SK-N-MC (cell line): ENCODE results near the gene TRAPPC11.
"Not testable (repeated sequence)": the region's sequence is repeated elsewhere in the genome, so short reads cannot be mapped to it uniquely, and the experiment has no call there.

Experiments
- DNase-seq: peaks from one replicate; pipeline ENCODE4 v3.0.0-alpha.2; 2011; ENCODE audit warnings: low read depth, low spot score
- H3K27ac ChIP-seq: fragments of 200-600 bp; sonication (generic); 2 replicates; pipeline ENCODE4 v1.5.1; 2016; ENCODE audit warnings: mixed run types
- H3K36me3 ChIP-seq: fragments of 200-600 bp; sonication (generic); 2 replicates; pipeline ENCODE4 v1.6.1; 2017; ENCODE audit warnings: antibody characterized with exemption, low read length, mixed read lengths; ENCODE audit not compliant: insufficient read depth
- H3K4me3 ChIP-seq: fragments of 200-600 bp; sonication (generic); 2 replicates; pipeline ENCODE4 v1.5.1; 2016
- H3K9ac ChIP-seq: fragments of 200-600 bp; sonication (generic); 2 replicates; pipeline ENCODE4 v1.8.0; 2017; ENCODE audit warnings: mixed run types, mixed read lengths; ENCODE audit not compliant: insufficient read length
- H3K9me3 ChIP-seq: fragments of 200-600 bp; sonication (generic); 2 replicates; pipeline ENCODE4 v1.6.1; 2017; ENCODE audit warnings: low read depth, mild to moderate bottlenecking, antibody characterized with exemption, low read length, moderate library complexity, mixed read lengths
- EZH2 ChIP-seq: fragments of 200-600 bp; sonication (generic); IDR thresholded peaks from one replicate; pipeline ENCODE4 v1.6.1; 2017; ENCODE audit warnings: antibody characterized with exemption
- FOXP2 ChIP-seq: optimal IDR thresholded peaks from 2 replicates; pipeline ENCODE3; 2011; ENCODE audit warnings: mild to moderate bottlenecking, moderate library complexity; ENCODE audit not compliant: insufficient read depth; ENCODE audit errors: extremely low read length, control extremely low read depth
- POLR2AphosphoS5 ChIP-seq: IDR thresholded peaks from 2 replicates; pipeline ENCODE4 v1.6.1; 2012; ENCODE audit warnings: mild to moderate bottlenecking, low read depth, low read length, borderline replicate concordance

The TRAPPC11 gene

GRCh38 chr4:183621875-183622274 is 37.2 kb upstream of the TRAPPC11 start:
- TF ChIP-seq EZH2: no peak
- no peak for TF ChIP-seq FOXP2
- TF ChIP-seq POLR2AphosphoS5: no peak
- no peaks in the 10 kb centered on the region for H3K9me3 ChIP-seq
- H3K36me3 ChIP-seq: no peaks in the 10 kb centered on the region
- H3K4me3 ChIP-seq: no peak overlapping the region
- H3K27ac ChIP-seq: no peak overlapping the region
- no peak overlapping the region for H3K9ac ChIP-seq
- DNase-seq: no peak

- no peak overlapping the region for H3K4me3 ChIP-seq
- H3K27ac ChIP-seq: no peak overlapping the region
- H3K36me3 ChIP-seq: no peaks in the 10 kb centered on the region
- no peak overlapping the region for H3K9ac ChIP-seq
- TF ChIP-seq EZH2: no peak
- TF ChIP-seq FOXP2: no peak
- TF ChIP-seq POLR2AphosphoS5: no peak
- DNase-seq: no peak
- no peaks in the 10 kb centered on the region for H3K9me3 ChIP-seq
Observed at GRCh38 chr4:183624548-183624947, 34.5 kb upstream of the TRAPPC11 start.

- DNase-seq: no peak
- no peaks in the 10 kb centered on the region for H3K36me3 ChIP-seq
- TF ChIP-seq EZH2 (no peak), POLR2AphosphoS5 (no peak), FOXP2 (no peak)
- H3K9ac ChIP-seq: no peak overlapping the region
- H3K27ac ChIP-seq: no peak overlapping the region
- H3K9me3 ChIP-seq: no peaks in the 10 kb centered on the region
- no peak overlapping the region for H3K4me3 ChIP-seq
Observed at GRCh38 chr4:183626168-183626567, 32.9 kb upstream of the TRAPPC11 start.

GRCh38 chr4:183627286-183627685 is 31.8 kb upstream of the TRAPPC11 start:
- H3K9ac ChIP-seq, H3K4me3 ChIP-seq, DNase-seq, H3K36me3 ChIP-seq, H3K27ac ChIP-seq, H3K9me3 ChIP-seq: not testable (repeated sequence)

- Histone ChIP-seq H3K9ac (no peak overlapping the region), H3K36me3 (no peaks in the 10 kb centered on the region), H3K9me3 (no peaks in the 10 kb centered on the region), H3K27ac (no peak overlapping the region), H3K4me3 (no peak overlapping the region)
- no peak for TF ChIP-seq POLR2AphosphoS5
- TF ChIP-seq EZH2: no peak
- no peak for TF ChIP-seq FOXP2
- DNase-seq: no peak
Observed at GRCh38 chr4:183627979-183628588, 31.0 kb upstream of the TRAPPC11 start.

- TF ChIP-seq FOXP2: no peak
- TF ChIP-seq EZH2: no peak
- TF ChIP-seq POLR2AphosphoS5: no peak
- no peak overlapping the region for H3K27ac ChIP-seq
- DNase-seq: no peak
- H3K9me3 ChIP-seq: no peaks in the 10 kb centered on the region
- no peak overlapping the region for H3K9ac ChIP-seq
- no peak overlapping the region for H3K4me3 ChIP-seq
- no peaks in the 10 kb centered on the region for H3K36me3 ChIP-seq
Observed at GRCh38 chr4:183631577-183632198, 27.4 kb upstream of the TRAPPC11 start.

GRCh38 chr4:183632689-183633088 is 26.4 kb upstream of the TRAPPC11 start:
- DNase-seq: no peak
- TF ChIP-seq POLR2AphosphoS5 (no peak), EZH2 (no peak), FOXP2 (no peak)
- H3K4me3 ChIP-seq: no peak overlapping the region
- H3K9ac ChIP-seq: no peak overlapping the region
- no peak overlapping the region for H3K27ac ChIP-seq
- no peaks in the 10 kb centered on the region for H3K36me3 ChIP-seq
- H3K9me3 ChIP-seq: no peaks in the 10 kb centered on the region

- H3K4me3 ChIP-seq: no peak overlapping the region
- H3K36me3 ChIP-seq: no peaks in the 10 kb centered on the region
- TF ChIP-seq EZH2: no peak
- no peak for TF ChIP-seq POLR2AphosphoS5
- no peak for TF ChIP-seq FOXP2
- no peak for DNase-seq
- no peaks in the 10 kb centered on the region for H3K9me3 ChIP-seq
- no peak overlapping the region for H3K9ac ChIP-seq
- no peak overlapping the region for H3K27ac ChIP-seq
Observed at GRCh38 chr4:183633476-183634400, 25.4 kb upstream of the TRAPPC11 start.
